ENCODE data around the gene HSD17B3.

The HSD17B3 gene

DNA sequence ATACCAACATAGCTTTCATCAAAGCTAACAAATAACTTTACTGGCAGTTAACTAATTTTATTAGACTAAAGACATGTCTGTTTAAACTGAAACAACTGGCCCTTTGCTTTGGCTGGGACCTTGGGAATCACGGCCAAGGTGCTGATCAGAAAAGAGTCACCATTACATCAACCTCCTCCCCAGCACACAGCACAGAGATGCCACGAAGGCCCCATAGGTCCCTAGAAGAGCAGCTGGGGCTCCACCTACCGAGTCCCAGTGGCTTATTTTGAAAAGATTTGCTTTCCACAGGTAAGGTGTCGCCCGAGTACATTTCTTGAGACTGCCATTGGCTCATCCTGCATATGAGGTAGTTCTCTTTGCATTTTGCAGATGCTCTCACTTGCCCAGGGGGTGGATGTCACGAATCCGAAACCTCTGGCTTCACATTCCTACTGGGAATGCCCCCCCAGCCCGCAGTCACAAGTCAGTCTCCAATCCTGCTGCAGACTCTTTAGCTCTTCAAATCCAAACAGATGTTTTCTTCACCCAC, 18.8 kb upstream of the HSD17B3 start:
- Histone ChIP-seq H3K9me2 (ENCODE audit: low read depth, low read length) (no peaks in the 10 kb centered on the region), H4K20me1 (ENCODE audit: insufficient read depth, low read length) (no peaks in the 10 kb centered on the region), H3K9ac (ENCODE audit: low read length) (no peak overlapping the region), H3K4me2 (ENCODE audit: low read length) (no peak overlapping the region), H3K9me3 (ENCODE audit: low read length) (no peaks in the 10 kb centered on the region), H3K79me2 (ENCODE audit: insufficient read depth, low read length) (no peaks in the 10 kb centered on the region), H3F3A (ENCODE audit: insufficient read depth, low read length) (no peaks in the 10 kb centered on the region), H3K27me3 (ENCODE audit: insufficient read depth, low read length) (no peaks in the 10 kb centered on the region), H3K4me3 (ENCODE audit: low read depth, low read length, poor library complexity, severe bottlenecking) (no peak overlapping the region), H3K4me1 (ENCODE audit: insufficient read depth, low read length, severe bottlenecking) (no peaks in the 10 kb centered on the region), H3K36me3 (ENCODE audit: insufficient read depth, low read length) (no peaks in the 10 kb centered on the region), H3K27ac (ENCODE audit: low read depth, low read length, poor library complexity, severe bottlenecking) (no peak overlapping the region), H2AFZ (ENCODE audit: low read length) (no peak overlapping the region)
- TF ChIP-seq EZH2 (IDR thresholded peaks at IDR 0.05; ENCODE audit: borderline replicate concordance, low read length), result no peak
- TF ChIP-seq, protein P1, sequence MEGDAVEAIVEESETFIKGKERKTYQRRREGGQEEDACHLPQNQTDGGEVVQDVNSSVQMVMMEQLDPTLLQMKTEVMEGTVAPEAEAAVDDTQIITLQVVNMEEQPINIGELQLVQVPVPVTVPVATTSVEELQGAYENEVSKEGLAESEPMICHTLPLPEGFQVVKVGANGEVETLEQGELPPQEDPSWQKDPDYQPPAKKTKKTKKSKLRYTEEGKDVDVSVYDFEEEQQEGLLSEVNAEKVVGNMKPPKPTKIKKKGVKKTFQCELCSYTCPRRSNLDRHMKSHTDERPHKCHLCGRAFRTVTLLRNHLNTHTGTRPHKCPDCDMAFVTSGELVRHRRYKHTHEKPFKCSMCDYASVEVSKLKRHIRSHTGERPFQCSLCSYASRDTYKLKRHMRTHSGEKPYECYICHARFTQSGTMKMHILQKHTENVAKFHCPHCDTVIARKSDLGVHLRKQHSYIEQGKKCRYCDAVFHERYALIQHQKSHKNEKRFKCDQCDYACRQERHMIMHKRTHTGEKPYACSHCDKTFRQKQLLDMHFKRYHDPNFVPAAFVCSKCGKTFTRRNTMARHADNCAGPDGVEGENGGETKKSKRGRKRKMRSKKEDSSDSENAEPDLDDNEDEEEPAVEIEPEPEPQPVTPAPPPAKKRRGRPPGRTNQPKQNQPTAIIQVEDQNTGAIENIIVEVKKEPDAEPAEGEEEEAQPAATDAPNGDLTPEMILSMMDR (IDR thresholded peaks at IDR 0.05; ENCODE audit: low read length), result no peak; the same call in 1 of the 2 replicates

DNA sequence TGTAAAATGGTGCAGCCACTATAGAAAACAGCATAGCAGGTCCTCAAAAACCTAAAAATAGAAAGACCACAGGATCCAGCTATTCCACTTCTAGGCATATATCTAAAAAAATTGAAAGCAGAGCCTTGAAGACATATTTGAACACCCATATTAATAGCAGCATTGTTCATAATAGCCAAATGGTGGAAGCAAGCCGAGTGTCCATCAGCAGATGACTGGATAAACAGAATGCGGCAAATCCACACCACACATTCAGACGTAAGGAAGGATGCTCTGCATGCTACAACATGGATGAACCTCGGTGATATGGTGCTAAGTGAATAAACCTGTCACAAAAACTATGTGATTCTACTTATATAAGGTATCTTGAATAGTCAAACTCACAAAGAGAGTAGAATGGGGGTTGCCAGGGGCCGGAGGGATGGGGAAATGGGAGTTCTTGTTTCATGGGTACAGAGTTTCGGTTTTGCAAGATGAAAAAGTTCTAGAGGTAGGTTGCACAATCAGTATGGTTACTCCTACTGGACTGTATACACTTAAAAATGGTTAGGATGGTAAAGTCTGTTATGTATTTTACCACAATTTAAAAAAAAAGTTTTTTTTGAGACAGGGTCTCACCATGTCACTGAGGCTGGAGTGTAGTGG, 17.1 kb upstream of the HSD17B3 start:
- H3K79me2 ChIP-seq (ENCODE audit: insufficient read depth, low read length), result no peaks in the 10 kb centered on the region
- H3K9ac ChIP-seq (ENCODE audit: low read length), result no peak overlapping the region
- H2AFZ ChIP-seq (ENCODE audit: low read length), result no peak overlapping the region
- no peaks in the 10 kb centered on the region for H3K9me2 ChIP-seq (ENCODE audit: low read depth, low read length)
- H3K27ac ChIP-seq (ENCODE audit: low read depth, low read length, poor library complexity, severe bottlenecking), result no peak overlapping the region
- H3K27me3 ChIP-seq (ENCODE audit: insufficient read depth, low read length), result no peaks in the 10 kb centered on the region
- TF ChIP-seq, protein P1 (IDR thresholded peaks at IDR 0.05; ENCODE audit: low read length), result no peak
- no peak for TF ChIP-seq EZH2 (IDR thresholded peaks at IDR 0.05; ENCODE audit: borderline replicate concordance, low read length)
- no peaks in the 10 kb centered on the region for H3K4me1 ChIP-seq (ENCODE audit: insufficient read depth, low read length, severe bottlenecking)
- H3K9me3 ChIP-seq (ENCODE audit: low read length), result no peaks in the 10 kb centered on the region
- no peaks in the 10 kb centered on the region for H3K36me3 ChIP-seq (ENCODE audit: insufficient read depth, low read length)
- no peaks in the 10 kb centered on the region for H3F3A ChIP-seq (ENCODE audit: insufficient read depth, low read length)
- H3K4me3 ChIP-seq (ENCODE audit: low read depth, low read length, poor library complexity, severe bottlenecking), result no peak overlapping the region
- no peaks in the 10 kb centered on the region for H4K20me1 ChIP-seq (ENCODE audit: insufficient read depth, low read length)
- no peak overlapping the region for H3K4me2 ChIP-seq (ENCODE audit: low read length)

DNA sequence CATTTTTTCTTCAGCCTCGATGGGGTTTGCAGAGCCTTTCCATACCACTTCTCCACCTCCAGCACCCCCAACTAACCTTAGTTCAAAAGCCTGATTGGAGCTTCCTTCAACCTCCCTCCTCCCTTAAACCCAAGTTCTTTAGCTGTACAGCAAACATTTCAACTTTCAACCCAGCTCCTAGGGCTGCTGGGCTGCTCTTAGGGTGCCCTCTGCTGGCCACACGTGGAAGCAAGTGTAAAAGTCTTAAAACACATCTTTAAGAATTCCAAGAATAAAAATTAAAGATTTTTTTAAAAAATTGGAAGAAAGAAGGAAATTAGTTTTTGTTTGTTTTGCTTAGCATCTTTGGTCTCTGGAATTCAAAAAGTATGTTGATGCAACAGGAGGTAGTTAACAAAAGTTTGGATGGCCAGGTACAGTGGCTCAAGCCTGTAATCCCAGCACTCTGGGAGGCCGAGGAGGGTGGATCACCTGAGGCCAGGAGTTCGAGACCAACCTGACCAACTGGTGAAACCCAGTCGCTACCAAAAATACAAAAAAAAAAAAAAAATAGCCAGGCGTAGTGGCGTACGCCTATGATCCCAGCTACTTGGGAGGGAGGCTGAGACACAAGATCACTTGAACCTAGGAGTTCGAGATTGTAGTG, 15.5 kb upstream of the HSD17B3 start:
- Histone ChIP-seq H3K36me3 (ENCODE audit: insufficient read depth, low read length) (no peaks in the 10 kb centered on the region), H3K4me3 (ENCODE audit: low read depth, low read length, poor library complexity, severe bottlenecking) (no peak overlapping the region), H3K4me2 (ENCODE audit: low read length) (no peak overlapping the region), H3F3A (ENCODE audit: insufficient read depth, low read length) (no peaks in the 10 kb centered on the region), H3K27ac (ENCODE audit: low read depth, low read length, poor library complexity, severe bottlenecking) (no peak overlapping the region), H3K27me3 (ENCODE audit: insufficient read depth, low read length) (no peaks in the 10 kb centered on the region), H3K9me3 (ENCODE audit: low read length) (peaks cover 5% of the 10 kb centered on the region; the same call in 1 of the 2 replicates), H4K20me1 (ENCODE audit: insufficient read depth, low read length) (no peaks in the 10 kb centered on the region), H3K9me2 (ENCODE audit: low read depth, low read length) (no peaks in the 10 kb centered on the region), H2AFZ (ENCODE audit: low read length) (no peak overlapping the region), H3K79me2 (ENCODE audit: insufficient read depth, low read length) (no peaks in the 10 kb centered on the region), H3K4me1 (ENCODE audit: insufficient read depth, low read length, severe bottlenecking) (no peaks in the 10 kb centered on the region), H3K9ac (ENCODE audit: low read length) (no peak overlapping the region)
- TF ChIP-seq EZH2 (IDR thresholded peaks at IDR 0.05; ENCODE audit: borderline replicate concordance, low read length), result no peak
- TF ChIP-seq, protein P1 (IDR thresholded peaks at IDR 0.05; ENCODE audit: low read length), result peak; percentile 79
